EL (cell line): ENCODE data around the gene LIPC.
"Not testable (repeated sequence)": the region's sequence is repeated elsewhere in the genome, so short reads cannot be mapped to it uniquely, and the experiment has no call there.

ENCODE experiments used
- DNase-seq: peaks from one replicate; pipeline ENCODE4 v3.0.0-alpha.2; 2016

LIPC gene

GRCh38 chr15:58595516-58596263 is 163.9 kb downstream of the LIPC start:
- DNase-seq = no peak

GRCh38 chr15:58597943-58598828 is 166.4 kb downstream of the LIPC start:
- no peak for DNase-seq

GRCh38 chr15:58598829-58599210 is 167.0 kb downstream of the LIPC start:
- DNase-seq = no peak

GRCh38 chr15:58602823-58603222 is 171.0 kb downstream of the LIPC start:
- no peak for DNase-seq

GRCh38 chr15:58603927-58604326 is 172.1 kb downstream of the LIPC start:
- DNase-seq = not testable (repeated sequence)

GRCh38 chr15:58604455-58604923 is 172.7 kb downstream of the LIPC start:
- DNase-seq = no peak

DNA sequence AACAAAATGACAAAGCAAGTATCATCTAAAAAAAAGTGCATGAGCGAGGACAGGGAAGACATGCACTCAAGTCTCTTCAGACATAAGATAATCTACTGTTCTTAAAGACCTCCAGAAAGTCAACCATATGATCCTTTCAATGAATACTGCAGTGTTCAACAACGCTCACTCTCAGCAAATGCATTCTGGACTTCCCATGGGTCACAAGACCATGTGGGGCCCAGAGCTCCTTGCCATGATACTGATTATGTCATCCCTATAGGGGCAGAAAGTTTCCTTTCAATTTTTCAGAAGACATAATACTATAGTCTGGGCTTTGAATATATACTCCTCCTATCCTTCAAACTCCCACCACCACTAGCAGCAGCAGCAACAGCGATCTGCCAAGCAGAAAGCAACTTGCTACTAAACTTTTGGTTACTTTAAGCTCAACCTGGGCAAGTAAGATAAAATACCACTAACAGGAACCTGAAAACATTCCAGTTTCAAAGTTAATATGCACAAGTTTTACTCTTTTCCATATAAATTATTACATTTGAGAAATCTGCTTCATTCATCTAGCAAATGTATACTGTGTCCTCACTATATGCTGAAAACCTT is 174.2 kb downstream of the LIPC start:
- no peak for DNase-seq

DNA sequence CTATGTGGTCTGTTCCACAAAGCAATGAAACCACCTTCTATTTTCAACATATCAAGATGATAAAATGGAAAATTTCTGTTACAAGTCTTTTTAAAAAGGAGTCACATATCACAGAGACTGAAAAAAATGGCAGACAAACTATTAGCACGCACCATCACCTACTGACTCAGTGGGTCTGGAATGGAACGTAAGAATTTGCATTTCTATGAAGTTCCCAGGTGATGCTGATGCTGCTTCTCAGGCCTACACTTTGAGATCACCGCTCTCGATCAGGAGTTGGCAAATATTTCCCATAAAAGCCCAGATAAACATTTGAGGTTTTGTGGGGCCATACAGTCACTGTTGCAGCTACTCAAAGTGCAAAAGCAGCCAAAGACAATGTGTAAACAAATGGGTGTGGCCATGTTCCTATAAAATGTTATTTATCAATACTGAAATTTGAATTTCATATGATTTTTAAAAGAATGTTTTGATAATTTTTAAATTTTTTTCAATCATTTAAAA is 174.8 kb downstream of the LIPC start:
- no peak for DNase-seq

DNA sequence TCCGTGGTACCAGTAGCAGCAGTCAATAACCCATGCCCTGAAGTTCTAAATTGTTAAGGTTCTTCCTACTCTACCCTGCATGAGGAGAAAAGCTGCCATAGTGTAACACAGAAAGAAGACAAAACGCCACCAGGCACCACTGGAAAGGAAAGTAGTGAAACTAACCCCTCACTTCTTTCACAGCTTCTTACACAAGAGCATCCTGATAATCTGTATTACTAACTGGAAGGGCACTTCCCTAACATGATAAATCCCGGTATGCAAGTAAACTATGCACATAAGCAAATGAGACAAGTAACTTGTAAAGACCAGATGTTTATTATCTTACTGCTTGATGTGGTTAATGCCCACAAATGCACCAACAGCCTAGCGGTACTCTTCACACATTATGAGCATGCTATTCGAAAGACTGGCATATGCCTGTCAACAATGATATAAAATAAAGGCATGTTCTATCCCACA is 176.4 kb downstream of the LIPC start:
- DNase-seq = peak; percentile 74

GRCh38 chr15:58608711-58609110 is 176.9 kb downstream of the LIPC start:
- DNase-seq = peak; percentile 21

- DNase-seq = no peak
Observed at GRCh38 chr15:58611731-58612676, 180.2 kb downstream of the LIPC start.

- no peak for DNase-seq
Observed at GRCh38 chr15:58616171-58616570, 184.4 kb downstream of the LIPC start.
